Neural progenitor cell (in vitro differentiated cells): ENCODE data around the gene TRAP1.

ENCODE experiments used
- EZH2 ChIP-seq: fragments of 200-600 bp; sonication (generic); IDR thresholded peaks from 2 replicates; pipeline ENCODE4 v1.6.1; 2017; ENCODE audit warnings: antibody characterized with exemption, mild to moderate bottlenecking, moderate library complexity
- EZH2phosphoT487 ChIP-seq: fragments of 200-600 bp; sonication (generic); IDR thresholded peaks from 2 replicates; pipeline ENCODE4 v1.6.1; 2017; ENCODE audit warnings: antibody characterized with exemption
- TF ChIP-seq, protein P1 (sequence below): fragments of 200-600 bp; sonication (generic); IDR thresholded peaks from 2 replicates; pipeline ENCODE4 v1.5.1; 2017; ENCODE audit warnings: antibody characterized with exemption, mild to moderate bottlenecking

DNA sequence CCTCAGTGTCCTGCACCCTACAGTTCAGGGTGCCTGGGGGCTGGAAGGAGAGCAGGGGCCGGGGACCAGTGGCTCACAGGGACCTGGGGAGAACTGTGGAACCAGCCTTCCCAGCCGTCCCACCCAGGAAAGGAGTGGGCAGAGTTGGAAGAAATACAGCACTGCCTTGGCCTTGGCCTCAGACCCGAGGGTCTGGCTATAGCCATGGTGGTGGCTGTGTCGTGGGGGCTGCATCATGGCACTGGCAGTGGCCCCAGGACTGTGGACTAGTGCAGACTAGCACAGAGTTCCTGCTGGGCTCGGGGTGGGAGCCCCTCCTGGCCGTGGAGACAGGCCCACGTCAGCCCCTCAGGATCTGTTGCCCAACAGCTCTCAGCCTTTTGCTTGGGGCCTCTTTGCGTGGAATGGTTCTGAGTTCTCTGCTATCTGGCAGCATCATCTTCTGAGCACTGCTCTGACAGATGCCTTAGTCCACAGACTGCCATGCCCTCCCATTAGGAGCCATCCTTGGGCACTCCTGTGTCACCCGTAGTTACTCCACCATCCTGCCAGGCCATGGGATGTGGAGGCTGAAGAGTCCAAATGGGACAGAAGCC lies 75.4 kb downstream of the TRAP1 start:
- TF ChIP-seq, protein P1, sequence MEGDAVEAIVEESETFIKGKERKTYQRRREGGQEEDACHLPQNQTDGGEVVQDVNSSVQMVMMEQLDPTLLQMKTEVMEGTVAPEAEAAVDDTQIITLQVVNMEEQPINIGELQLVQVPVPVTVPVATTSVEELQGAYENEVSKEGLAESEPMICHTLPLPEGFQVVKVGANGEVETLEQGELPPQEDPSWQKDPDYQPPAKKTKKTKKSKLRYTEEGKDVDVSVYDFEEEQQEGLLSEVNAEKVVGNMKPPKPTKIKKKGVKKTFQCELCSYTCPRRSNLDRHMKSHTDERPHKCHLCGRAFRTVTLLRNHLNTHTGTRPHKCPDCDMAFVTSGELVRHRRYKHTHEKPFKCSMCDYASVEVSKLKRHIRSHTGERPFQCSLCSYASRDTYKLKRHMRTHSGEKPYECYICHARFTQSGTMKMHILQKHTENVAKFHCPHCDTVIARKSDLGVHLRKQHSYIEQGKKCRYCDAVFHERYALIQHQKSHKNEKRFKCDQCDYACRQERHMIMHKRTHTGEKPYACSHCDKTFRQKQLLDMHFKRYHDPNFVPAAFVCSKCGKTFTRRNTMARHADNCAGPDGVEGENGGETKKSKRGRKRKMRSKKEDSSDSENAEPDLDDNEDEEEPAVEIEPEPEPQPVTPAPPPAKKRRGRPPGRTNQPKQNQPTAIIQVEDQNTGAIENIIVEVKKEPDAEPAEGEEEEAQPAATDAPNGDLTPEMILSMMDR: no peak
- TF ChIP-seq EZH2 (no peak), EZH2phosphoT487 (no peak)
